Suprapubic skin (tissue), 4 donors: ENCODE data around the gene MKRN3.

Source experiments
- CTCF ChIP-seq, 2 donors: fragments of 200-600 bp in 1 of 2; fragments of 450-650 bp in 1 of 2; sonication (generic) in 1 of 2; IDR thresholded peaks; one replicate each; pipeline ENCODE4 v1.5.1; 2016 to 2019; ENCODE audit warnings: antibody characterized with exemption in 2 of 2, mild to moderate bottlenecking in 1 of 2, moderate library complexity in 1 of 2
- POLR2A ChIP-seq, 2 donors: fragments of 450-650 bp; IDR thresholded peaks; one replicate each; pipeline ENCODE4 v1.6.1; 2017; ENCODE audit warnings: antibody characterized with exemption in 2 of 2, mild to moderate bottlenecking in 2 of 2, moderate library complexity in 2 of 2
- POLR2AphosphoS5 ChIP-seq, 3 donors: sonication (generic); formaldehyde crosslinking; IDR thresholded peaks; one replicate each; pipeline ENCODE4 v1.6.1; 2017; ENCODE audit warnings: antibody characterized with exemption in 3 of 3

- no peak for TF ChIP-seq CTCF (IDR thresholded peaks at IDR 0.05)
- no peak for TF ChIP-seq POLR2A (IDR thresholded peaks at IDR 0.05)
- no peak for TF ChIP-seq POLR2AphosphoS5 (IDR thresholded peaks at IDR 0.05)
Observed at GRCh38 chr15:23572844-23573243, 7.4 kb downstream of the MKRN3 start.
